Upper lobe of left lung (tissue), 4 donors: ENCODE data around the gene ATF1.

Experiments used
- EP300 ChIP-seq, 4 donors: sonication (generic); formaldehyde crosslinking; IDR thresholded peaks; one replicate each; pipeline ENCODE4 v1.5.1; 2017; ENCODE audit warnings: antibody characterized with exemption in 4 of 4, control low read depth in 2 of 4
- POLR2A ChIP-seq, 4 donors: fragments of 450-650 bp; IDR thresholded peaks; one replicate each; pipeline ENCODE4 v1.5.1; 2016 to 2017; ENCODE audit warnings: antibody characterized with exemption in 4 of 4, mild to moderate bottlenecking in 2 of 4
- TF ChIP-seq, protein P1 (sequence below), 6 experiments: fragments of 450-650 bp in 4 of 6; fragments of 200-600 bp in 2 of 6; sonication (generic) in 2 of 6; IDR thresholded peaks; one replicate each; pipeline ENCODE4 v1.5.1; 2016 to 2019; ENCODE audit warnings: antibody characterized with exemption in 6 of 6

DNA sequence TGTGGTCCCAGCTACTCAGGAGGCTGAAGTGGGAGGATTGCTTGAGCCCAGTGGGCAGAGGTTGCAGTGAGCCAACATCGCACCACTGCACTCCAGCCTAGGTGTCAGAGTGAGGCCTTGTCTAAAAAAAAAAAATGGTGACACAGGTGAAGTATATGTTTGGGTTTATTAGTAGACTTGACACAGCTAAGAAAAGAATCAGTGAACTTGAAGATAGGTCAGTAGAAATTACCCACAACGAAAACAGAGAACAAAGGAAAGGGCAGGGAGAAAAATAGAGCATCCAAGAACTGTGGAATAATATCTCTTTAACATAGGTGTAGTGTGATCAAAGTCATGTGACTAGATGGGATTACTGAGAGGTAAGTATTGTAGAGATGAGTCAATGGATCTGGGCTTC, 23.7 kb downstream of the ATF1 start:
- TF ChIP-seq, protein P1, sequence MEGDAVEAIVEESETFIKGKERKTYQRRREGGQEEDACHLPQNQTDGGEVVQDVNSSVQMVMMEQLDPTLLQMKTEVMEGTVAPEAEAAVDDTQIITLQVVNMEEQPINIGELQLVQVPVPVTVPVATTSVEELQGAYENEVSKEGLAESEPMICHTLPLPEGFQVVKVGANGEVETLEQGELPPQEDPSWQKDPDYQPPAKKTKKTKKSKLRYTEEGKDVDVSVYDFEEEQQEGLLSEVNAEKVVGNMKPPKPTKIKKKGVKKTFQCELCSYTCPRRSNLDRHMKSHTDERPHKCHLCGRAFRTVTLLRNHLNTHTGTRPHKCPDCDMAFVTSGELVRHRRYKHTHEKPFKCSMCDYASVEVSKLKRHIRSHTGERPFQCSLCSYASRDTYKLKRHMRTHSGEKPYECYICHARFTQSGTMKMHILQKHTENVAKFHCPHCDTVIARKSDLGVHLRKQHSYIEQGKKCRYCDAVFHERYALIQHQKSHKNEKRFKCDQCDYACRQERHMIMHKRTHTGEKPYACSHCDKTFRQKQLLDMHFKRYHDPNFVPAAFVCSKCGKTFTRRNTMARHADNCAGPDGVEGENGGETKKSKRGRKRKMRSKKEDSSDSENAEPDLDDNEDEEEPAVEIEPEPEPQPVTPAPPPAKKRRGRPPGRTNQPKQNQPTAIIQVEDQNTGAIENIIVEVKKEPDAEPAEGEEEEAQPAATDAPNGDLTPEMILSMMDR (IDR thresholded peaks at IDR 0.05), result no peak
- no peak for TF ChIP-seq POLR2A (IDR thresholded peaks at IDR 0.05)
- TF ChIP-seq EP300 (IDR thresholded peaks at IDR 0.05), result no peak
